H1 (cell line): ENCODE data around the gene FASTKD3. TPM values are rescaled to one million over a fixed set of nuclear protein-coding genes. Genes with fewer than 3 reads are reported as not detected.

Source experiments
- BCL11A ChIP-seq, 2 experiments: IDR thresholded peaks; one replicate each; pipeline ENCODE4 v1.6.1; 2011; ENCODE audit warnings: low read depth in 2 of 2, low read length in 2 of 2, mild to moderate bottlenecking in 2 of 2
- CTBP2 ChIP-seq: IDR thresholded peaks from 2 replicates; pipeline ENCODE4 v1.7.0; 2011; ENCODE audit warnings: borderline replicate concordance, mild to moderate bottlenecking, moderate library complexity, mixed read lengths, low read length; ENCODE audit not compliant: insufficient read depth, insufficient read length
- JUN ChIP-seq: IDR thresholded peaks from 2 replicates; pipeline ENCODE4 v1.6.1; 2011; ENCODE audit warnings: low read depth, mild to moderate bottlenecking, improper control_type of control experiment, low read length
- KDM5A ChIP-seq: fragments of 200-600 bp; IDR thresholded peaks from 2 replicates; pipeline ENCODE4 v1.7.1; 2012; ENCODE audit warnings: mild to moderate bottlenecking, low read length, inconsistent platforms, mixed read lengths
- MAFK ChIP-seq: IDR thresholded peaks from 2 replicates; pipeline ENCODE4 v1.6.1; 2012; ENCODE audit warnings: low read depth, mild to moderate bottlenecking, improper control_type of control experiment, low read length
- SAP30 ChIP-seq: fragments of 300-600 bp; sonication (generic); IDR thresholded peaks from 2 replicates; pipeline ENCODE4 v1.7.1; 2012; ENCODE audit warnings: low read length, moderate library complexity, mild to moderate bottlenecking, inconsistent platforms; ENCODE audit not compliant: insufficient read depth, insufficient replicate concordance
- SP2 ChIP-seq: IDR thresholded peaks from 2 replicates; pipeline ENCODE4 v1.6.1; 2012; ENCODE audit warnings: mild to moderate bottlenecking, low read length, inconsistent platforms
- TAF7 ChIP-seq: optimal IDR thresholded peaks from 2 replicates; pipeline ENCODE3; 2011; ENCODE audit warnings: low read depth, mild to moderate bottlenecking, inconsistent platforms, low read length, moderate library complexity, borderline replicate concordance
- TBP ChIP-seq: IDR thresholded peaks from 2 replicates; pipeline ENCODE4 v1.6.1; 2011; ENCODE audit warnings: low read depth, low read length, improper control_type of control experiment
- ZNF274 ChIP-seq: IDR thresholded peaks from 2 replicates; pipeline ENCODE4 v1.7.0; 2012; ENCODE audit warnings: low read length, borderline replicate concordance; ENCODE audit errors: extremely low read depth
- polyA plus RNA-seq, 7 experiments: library from polyadenylated mRNA; depleted of rRNA in 3 of 7; stranded (reverse) in 5 of 7; unstranded in 2 of 7; fragments of >200 nt in 5 of 7; fragments of 200-250 nt in 2 of 7; gene quantifications; 1 replicate in 5 of 7; 2 replicates in 1 of 7; 4 replicates in 1 of 7; pipeline versions ENCODE4 v1.2.1 to v1.2.3, GENCODE V29; 2011 to 2013; ENCODE audit warnings: missing spikeins in 2 of 7, mixed read lengths in 2 of 7
- total RNA-seq: library from RNA; stranded (reverse); fragmentation: NEBNext Ultra II Directional; extraction: Animal tissue kit (Norgen Biotek cat#: 25700); gene quantifications from 2 replicates; pipeline ENCODE4 v1.2.1, GENCODE V29; 2021
- TF ChIP-seq, protein P1 (sequence below), 3 experiments: IDR thresholded peaks; 1 replicate in 2 of 3; 2 replicates in 1 of 3; pipeline versions ENCODE4 v1.5.1 to v1.6.1; 2011; ENCODE audit warnings: low read length in 3 of 3, mild to moderate bottlenecking in 3 of 3, inconsistent platforms in 2 of 3, low read depth in 1 of 3, moderate library complexity in 1 of 3; ENCODE audit not compliant: insufficient read depth in 1 of 3; ENCODE audit errors: control extremely low read depth in 1 of 3

FASTKD3 gene
- total and polyA plus RNA-seq, 2 of the 8 experiments (the other 6 are each of a cell fraction or from before 2014, with no cell fraction given), result 5.6 to 7.6 TPM

DNA sequence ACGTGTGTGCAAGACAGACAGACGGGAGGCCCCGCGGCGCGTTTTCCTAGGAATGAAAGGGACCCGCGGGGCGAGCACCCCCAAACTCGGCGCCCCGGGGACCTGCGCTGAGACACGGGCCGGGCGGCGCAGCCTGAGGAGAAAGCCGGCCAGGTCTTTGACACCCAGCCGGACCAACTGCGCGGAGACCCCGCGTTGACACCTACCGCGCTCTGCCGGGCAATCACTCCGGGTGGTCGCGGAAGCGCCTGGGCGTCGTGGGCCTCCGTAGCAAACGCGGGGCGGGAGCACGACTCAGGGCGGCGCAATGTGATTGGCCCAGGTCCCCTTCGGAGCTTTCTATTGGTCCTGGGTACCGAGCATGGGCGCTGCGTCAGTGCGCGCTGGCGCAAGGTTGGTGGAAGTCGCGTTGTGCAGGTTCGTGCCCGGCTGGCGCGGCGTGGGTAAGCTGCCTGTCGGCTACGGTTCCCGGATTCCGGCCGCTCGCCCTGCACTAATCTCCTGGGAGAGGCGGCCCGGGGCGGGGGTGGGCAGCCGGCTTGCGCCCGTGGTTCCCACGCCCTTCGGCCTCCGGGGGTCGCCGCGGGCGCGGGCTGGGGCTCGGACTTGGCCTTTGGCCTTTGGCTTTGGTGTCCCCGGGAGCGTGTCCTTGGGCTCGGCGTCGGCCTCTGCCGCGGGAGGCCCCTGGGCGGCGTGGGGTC lies at the start of gene FASTKD3, which contains the start of gene MTRR (continued):
- TF ChIP-seq TAF7 (no peak), CTBP2 (no peak), KDM5A (no peak; the same call in 1 of the 2 replicates), BCL11A (IDR thresholded peaks at IDR 0.05; ENCODE audit: low read depth in 2 of 2, low read length in 2 of 2) (no peak), MAFK (no peak), SAP30 (no peak), SP2 (peak; percentile 34; the same call in 1 of the 2 replicates), ZNF274 (no peak), JUN (no peak), TBP (peak; percentile 65; the same call in 1 of the 2 replicates)
- TF ChIP-seq, protein P1, sequence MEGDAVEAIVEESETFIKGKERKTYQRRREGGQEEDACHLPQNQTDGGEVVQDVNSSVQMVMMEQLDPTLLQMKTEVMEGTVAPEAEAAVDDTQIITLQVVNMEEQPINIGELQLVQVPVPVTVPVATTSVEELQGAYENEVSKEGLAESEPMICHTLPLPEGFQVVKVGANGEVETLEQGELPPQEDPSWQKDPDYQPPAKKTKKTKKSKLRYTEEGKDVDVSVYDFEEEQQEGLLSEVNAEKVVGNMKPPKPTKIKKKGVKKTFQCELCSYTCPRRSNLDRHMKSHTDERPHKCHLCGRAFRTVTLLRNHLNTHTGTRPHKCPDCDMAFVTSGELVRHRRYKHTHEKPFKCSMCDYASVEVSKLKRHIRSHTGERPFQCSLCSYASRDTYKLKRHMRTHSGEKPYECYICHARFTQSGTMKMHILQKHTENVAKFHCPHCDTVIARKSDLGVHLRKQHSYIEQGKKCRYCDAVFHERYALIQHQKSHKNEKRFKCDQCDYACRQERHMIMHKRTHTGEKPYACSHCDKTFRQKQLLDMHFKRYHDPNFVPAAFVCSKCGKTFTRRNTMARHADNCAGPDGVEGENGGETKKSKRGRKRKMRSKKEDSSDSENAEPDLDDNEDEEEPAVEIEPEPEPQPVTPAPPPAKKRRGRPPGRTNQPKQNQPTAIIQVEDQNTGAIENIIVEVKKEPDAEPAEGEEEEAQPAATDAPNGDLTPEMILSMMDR (IDR thresholded peaks at IDR 0.05; ENCODE audit: control extremely low read depth in 1 of 3, insufficient read depth in 1 of 3, low read depth in 1 of 3, low read length in 3 of 3), result no peak
